H9 (cell line): ENCODE results near the gene RALGAPA2. TPM values are rescaled to one million over a fixed set of nuclear protein-coding genes. Genes with fewer than 3 reads are reported as not detected.

ENCODE experiments used
- DNase-seq: peaks from one replicate; pipeline ENCODE4 v3.0.0-alpha.2; 2017
- H2AFZ ChIP-seq: one replicate; pipeline ENCODE4 v1.6.1; 2013; ENCODE audit warnings: mild to moderate bottlenecking, low read length, control low read depth, moderate library complexity
- H2AK5ac ChIP-seq: 2 replicates; pipeline ENCODE4 v1.6.1; 2013; ENCODE audit warnings: low read length, control low read depth, mixed read lengths; ENCODE audit not compliant: insufficient read length
- H2BK120ac ChIP-seq: one replicate; pipeline ENCODE4 v1.6.1; 2013; ENCODE audit warnings: low read depth, mild to moderate bottlenecking, low read length, control low read depth, inconsistent platforms; ENCODE audit not compliant: poor library complexity, severe bottlenecking
- H2BK12ac ChIP-seq: 2 replicates; pipeline ENCODE4 v1.6.1; 2013; ENCODE audit warnings: low read length, control low read depth, mixed read lengths, low read depth; ENCODE audit not compliant: insufficient read length
- H2BK15ac ChIP-seq: 2 replicates; pipeline ENCODE4 v1.6.1; 2013; ENCODE audit warnings: low read depth, low read length, control low read depth
- H2BK20ac ChIP-seq: one replicate; pipeline ENCODE4 v1.6.1; 2013; ENCODE audit warnings: low read depth, mild to moderate bottlenecking, low read length, control low read depth, inconsistent platforms; ENCODE audit not compliant: poor library complexity, severe bottlenecking
- H2BK5ac ChIP-seq: 2 replicates; pipeline ENCODE4 v1.6.1; 2013; ENCODE audit warnings: low read length, control low read depth, mixed read lengths; ENCODE audit not compliant: insufficient read length
- H3K14ac ChIP-seq: 2 replicates; pipeline ENCODE4 v1.6.1; 2013; ENCODE audit warnings: low read length, control low read depth; ENCODE audit not compliant: insufficient read depth
- H3K18ac ChIP-seq: 2 replicates; pipeline ENCODE4 v1.6.1; 2013; ENCODE audit warnings: low read depth, mild to moderate bottlenecking, mixed read lengths, low read length, control low read depth; ENCODE audit not compliant: insufficient read length
- H3K23ac ChIP-seq: 2 replicates; pipeline ENCODE4 v1.6.1; 2013; ENCODE audit warnings: low read length, control low read depth, mixed read lengths, low read depth; ENCODE audit not compliant: insufficient read length
- H3K23me2 ChIP-seq: 2 replicates; pipeline ENCODE4 v1.6.1; 2013; ENCODE audit warnings: low read depth, mild to moderate bottlenecking, mixed read lengths, low read length, control low read depth; ENCODE audit not compliant: insufficient read length, poor library complexity, severe bottlenecking
- H3K27ac ChIP-seq: 2 replicates; pipeline ENCODE4 v1.5.1; 2013; ENCODE audit warnings: low read length, control low read depth, mixed read lengths, low read depth; ENCODE audit not compliant: insufficient read length
- H3K27me3 ChIP-seq: 2 replicates; pipeline ENCODE4 v1.6.1; 2013; ENCODE audit warnings: low read length, control low read depth, inconsistent platforms; ENCODE audit not compliant: insufficient read depth
- H3K4ac ChIP-seq: 2 replicates; pipeline ENCODE4 v1.6.1; 2013; ENCODE audit warnings: low read depth, mild to moderate bottlenecking, control low read depth, inconsistent platforms, low read length, moderate library complexity
- H3K4me1 ChIP-seq: 2 replicates; pipeline ENCODE4 v1.6.1; 2013; ENCODE audit warnings: low read length, control low read depth, inconsistent platforms; ENCODE audit not compliant: insufficient read depth
- H3K4me2 ChIP-seq: 2 replicates; pipeline ENCODE4 v1.6.1; 2013; ENCODE audit warnings: low read length, control low read depth, mixed read lengths; ENCODE audit not compliant: insufficient read length, insufficient read depth
- H3K56ac ChIP-seq: 2 replicates; pipeline ENCODE4 v1.6.1; 2013; ENCODE audit warnings: low read depth, mild to moderate bottlenecking, mixed read lengths, low read length, control low read depth; ENCODE audit not compliant: insufficient read length
- H3K79me1 ChIP-seq: 2 replicates; pipeline ENCODE4 v1.6.1; 2013; ENCODE audit warnings: low read depth, mild to moderate bottlenecking, moderate library complexity, low read length, control low read depth, inconsistent platforms; ENCODE audit not compliant: insufficient read depth, poor library complexity, severe bottlenecking
- H3K79me2 ChIP-seq: 2 replicates; pipeline ENCODE4 v1.6.1; 2013; ENCODE audit warnings: low read length, control low read depth, inconsistent platforms; ENCODE audit not compliant: insufficient read depth
- H3K9ac ChIP-seq: 2 replicates; pipeline ENCODE4 v1.6.1; 2013; ENCODE audit warnings: low read length, control low read depth, mixed read lengths; ENCODE audit not compliant: insufficient read length; ENCODE audit errors: extremely low read depth
- H3K9me3 ChIP-seq: one replicate; pipeline ENCODE4 v1.6.1; 2013; ENCODE audit warnings: low read depth, low read length, inconsistent platforms; ENCODE audit not compliant: control insufficient read depth
- H3T11ph ChIP-seq: one replicate; pipeline ENCODE4 v1.6.1; 2013; ENCODE audit warnings: mild to moderate bottlenecking, low read length, control low read depth, inconsistent platforms
- H4K20me1 ChIP-seq: one replicate; pipeline ENCODE4 v1.6.1; 2013; ENCODE audit not compliant: control insufficient read depth, insufficient read length, insufficient read depth
- H4K5ac ChIP-seq: 2 replicates; pipeline ENCODE4 v1.6.1; 2013; ENCODE audit warnings: low read depth, mild to moderate bottlenecking, mixed read lengths, low read length, control low read depth; ENCODE audit not compliant: insufficient read length
- H4K8ac ChIP-seq: replicated peaks from 2 replicates; pipeline ENCODE4 v1.6.1; 2013; ENCODE audit warnings: low read length, control low read depth, mixed read lengths, low read depth; ENCODE audit not compliant: insufficient read length
- H4K91ac ChIP-seq: 2 replicates; pipeline ENCODE4 v1.6.1; 2013; ENCODE audit warnings: low read depth, mild to moderate bottlenecking, moderate library complexity, mixed read lengths, low read length, control low read depth; ENCODE audit not compliant: insufficient read length
- H3K27ac Mint-ChIP-seq, 3 experiments: 2 replicates in 2 of 3; 3 replicates in 1 of 3; pipeline ENCODE4 v1.8.0; 2020 to 2021; ENCODE audit warnings: mixed read lengths in 3 of 3, mild to moderate bottlenecking in 1 of 3, moderate library complexity in 1 of 3
- H3K27me3 Mint-ChIP-seq: 2 replicates; pipeline ENCODE4 v1.8.0; 2021; ENCODE audit warnings: low read depth, mild to moderate bottlenecking, moderate library complexity, mixed read lengths
- H3K36me3 Mint-ChIP-seq, 3 experiments: 2 replicates in 2 of 3; 3 replicates in 1 of 3; pipeline ENCODE4 v1.8.0; 2020 to 2021; ENCODE audit warnings: low read depth in 3 of 3, mixed read lengths in 3 of 3; ENCODE audit not compliant: insufficient read depth in 1 of 3
- H3K4me1 Mint-ChIP-seq, 2 experiments: 2 replicates each; pipeline ENCODE4 v1.8.0; 2020; ENCODE audit warnings: mixed read lengths in 2 of 2
- H3K4me3 Mint-ChIP-seq, 2 experiments: 2 replicates in 1 of 2; 3 replicates in 1 of 2; pipeline ENCODE4 v1.8.0; 2020 to 2021; ENCODE audit warnings: mild to moderate bottlenecking in 2 of 2, mixed read lengths in 2 of 2, moderate library complexity in 1 of 2
- H3K9me3 Mint-ChIP-seq, 2 experiments: 2 replicates in 1 of 2; 3 replicates in 1 of 2; pipeline ENCODE4 v1.8.0; 2020; ENCODE audit warnings: mild to moderate bottlenecking in 2 of 2, mixed read lengths in 2 of 2, moderate library complexity in 1 of 2
- CTCF ChIP-seq: fragments of 200-600 bp; sonication (generic); conservative IDR thresholded peaks from 3 replicates; pipeline ENCODE4 v1.8.0; 2021; ENCODE audit warnings: antibody characterized with exemption, mild to moderate bottlenecking
- WGBS: extraction: QIAGEN DNeasy Blood & Tissue Kit; methylation state at CpG from one replicate; pipeline ENCODE4 v1.1.7; 2013; ENCODE audit warnings: missing lambda C conversion rate, low lambda C conversion rate, mixed read lengths; ENCODE audit not compliant: insufficient read length; ENCODE audit errors: extremely low coverage; 5-methylcytosine and 5-hydroxymethylcytosine counted together
- total RNA-seq: library from RNA; stranded (reverse); gene quantifications from 2 replicates; pipeline ENCODE4 v1.2.1, GENCODE V29; 2021

Gene RALGAPA2
- total RNA-seq, 1 experiment from 2014 or later = 16.6 TPM

GRCh38 chr20:20743511-20744169 lies 31.2 kb upstream of the RALGAPA2 start:
- Mint-ChIP-seq H3K36me3 (peaks cover under 1 to 1% (median under 1%) of the 10 kb centered on the region in 3 experiments; a peak in 5 of 7 replicates), H3K4me1 (peaks cover 24 to 35% of the 10 kb centered on the region in 2 experiments), H3K27me3 (peaks cover 2% of the 10 kb centered on the region; the same call in 1 of the 2 replicates), H3K4me3 (peak overlapping the region in 1 of 2 experiments; percentile 69; a peak in 3 of 5 replicates), H3K27ac (peak overlapping the region; percentile 86 to 97 (median 94)), H3K9me3 (peaks cover 0 to 1% of the 10 kb centered on the region in 2 experiments; a peak in 3 of 5 replicates)
- H3K27me3 ChIP-seq = no peaks in the 10 kb centered on the region
- no peak overlapping the region for H2BK15ac ChIP-seq
- WGBS = no CpG with 5 or more reads among the region's 15 CpGs
- peak overlapping the region; percentile 86 for H2AFZ ChIP-seq
- H3T11ph ChIP-seq = no peak overlapping the region
- H3K79me2 ChIP-seq = no peaks in the 10 kb centered on the region
- H4K20me1 ChIP-seq = no peaks in the 10 kb centered on the region
- no peak overlapping the region for H3K9ac ChIP-seq
- no peak overlapping the region for H2BK20ac ChIP-seq
- H3K4me1 ChIP-seq = no peaks in the 10 kb centered on the region
- peaks cover 5% of the 10 kb centered on the region for H3K9me3 ChIP-seq
- H4K8ac ChIP-seq = no peak overlapping the region
- no peaks in the 10 kb centered on the region for H3K79me1 ChIP-seq
- H4K91ac ChIP-seq = no peak overlapping the region
- no peak overlapping the region for H2BK12ac ChIP-seq
- no peak overlapping the region for H3K27ac ChIP-seq
- DNase-seq = peak; percentile 49
- peak overlapping the region; percentile 11 for H3K4me2 ChIP-seq
- no peak overlapping the region for H2BK5ac ChIP-seq
- H3K56ac ChIP-seq = no peak overlapping the region
- H3K23ac ChIP-seq = no peak overlapping the region
- H2AK5ac ChIP-seq = no peak overlapping the region
- H3K18ac ChIP-seq = peak overlapping the region; percentile 72
- no peak for TF ChIP-seq CTCF
- no peak overlapping the region for H4K5ac ChIP-seq
- no peak overlapping the region; the same call in 1 of the 2 replicates for H3K14ac ChIP-seq
- H3K4ac ChIP-seq = no peak overlapping the region
- no peaks in the 10 kb centered on the region for H3K23me2 ChIP-seq
- H2BK120ac ChIP-seq = no peak overlapping the region
